ENCODE results near the gene CPT1A.

Gene CPT1A

GRCh38 chr11:68753300-68753699, 88.4 kb downstream of the CPT1A start:
- no peak for DNase-seq

- DNase-seq: peak; percentile 82 to 95 (median 92)
Measured at GRCh38 chr11:68751331-68751856, 90.3 kb downstream of the CPT1A start, which contains the start of gene TESMIN. TSS of gene TESMIN (minus strand) at chr11:68751520. CDS start at chr11:68750660, 860 bp downstream.

- no peak for DNase-seq
Measured at GRCh38 chr11:68751004-68751325, 90.8 kb downstream of the CPT1A start.

GRCh38 chr11:68750195-68751003, 91.3 kb downstream of the CPT1A start:
- peak in 1 of 4 experiments; percentile 26 for DNase-seq

GRCh38 chr11:68749229-68750123, 92.2 kb downstream of the CPT1A start:
- no peak for DNase-seq

- DNase-seq: no peak
Measured at GRCh38 chr11:68748061-68748460, 93.7 kb downstream of the CPT1A start.

- no peak for DNase-seq
Measured at GRCh38 chr11:68743539-68743938, 98.2 kb downstream of the CPT1A start.

GRCh38 chr11:68741463-68741862, 100.3 kb downstream of the CPT1A start:
- no peak for DNase-seq

GRCh38 chr11:68735646-68736045, 106.1 kb downstream of the CPT1A start:
- peak; percentile 32 to 57 (median 52) for DNase-seq

- DNase-seq: peak; percentile 23 to 60 (median 43)
Measured at GRCh38 chr11:68735125-68735524, 106.6 kb downstream of the CPT1A start.

GRCh38 chr11:68734111-68734510, 107.6 kb downstream of the CPT1A start:
- DNase-seq: peak; percentile 48 to 83 (median 67)

- DNase-seq: no peak
Measured at GRCh38 chr11:68727783-68728182, 113.9 kb downstream of the CPT1A start.

- DNase-seq: peak; percentile 61 to 75 (median 72)
Measured at GRCh38 chr11:68724293-68724692, 117.4 kb downstream of the CPT1A start.

- DNase-seq: no peak
Measured at GRCh38 chr11:68722143-68722542, 119.6 kb downstream of the CPT1A start.

GRCh38 chr11:68721075-68721474, 120.6 kb downstream of the CPT1A start:
- DNase-seq: no peak

- DNase-seq: no peak
Measured at GRCh38 chr11:68715456-68716122, 126.1 kb downstream of the CPT1A start.

GRCh38 chr11:68714060-68714856, 127.5 kb downstream of the CPT1A start:
- no peak for DNase-seq

- DNase-seq: no peak
Measured at GRCh38 chr11:68711114-68711513, 130.6 kb downstream of the CPT1A start.

GRCh38 chr11:68710409-68710808, 131.3 kb downstream of the CPT1A start:
- no peak for DNase-seq

GRCh38 chr11:68709062-68709461, 132.7 kb downstream of the CPT1A start:
- peak; percentile 45 to 76 (median 67) for DNase-seq

GRCh38 chr11:68707527-68707926, 134.2 kb downstream of the CPT1A start:
- no peak for DNase-seq

GRCh38 chr11:68704887-68705286, 136.8 kb downstream of the CPT1A start:
- DNase-seq: no peak
